ENCODE results near the gene RNU7-1. TPM values are rescaled to one million over a fixed set of nuclear protein-coding genes. Genes with fewer than 3 reads are reported as not detected.

RNU7-1 gene
- total and polyA plus RNA-seq, 2 of the 4 experiments (the other 2 are of a cell fraction): not detected

- Histone ChIP-seq H2BK15ac (ENCODE audit: low read depth, low read length) (no peak overlapping the region), H3K14ac (replicated peaks; ENCODE audit: low read depth, low read length) (no peak overlapping the region), H3K4me3 (ENCODE audit: insufficient read depth, low read depth, low read length) (no peak overlapping the region), H4K20me1 (ENCODE audit: insufficient read depth, low read length) (no peaks in the 10 kb centered on the region), H3K9me3 (ENCODE audit: control insufficient read depth, insufficient read depth, low read length) (no peaks in the 10 kb centered on the region), H4K5ac (ENCODE audit: low read depth, low read length) (no peak overlapping the region), H3K4me1 (ENCODE audit: control insufficient read depth, insufficient read depth, low read length) (no peaks in the 10 kb centered on the region), H4K8ac (ENCODE audit: low read depth in 2 of 2, low read length in 2 of 2) (no peak overlapping the region), H3K56ac (ENCODE audit: extremely low read depth, insufficient read depth, low read length) (no peak overlapping the region), H3K4ac (ENCODE audit: low read depth, low read length) (no peak overlapping the region), H2BK20ac (ENCODE audit: low read depth, low read length) (no peak overlapping the region), H3K23ac (ENCODE audit: low read depth, low read length) (no peak overlapping the region), H3K27ac (ENCODE audit: insufficient read depth, low read length) (no peak overlapping the region), H3K27me3 (ENCODE audit: control insufficient read depth, insufficient read depth, low read length) (no peaks in the 10 kb centered on the region), H3K9ac (ENCODE audit: low read depth, low read length) (no peak overlapping the region), H4K91ac (ENCODE audit: insufficient read depth, low read depth, low read length) (no peak overlapping the region), H3K36me3 (ENCODE audit: control insufficient read depth, insufficient read depth, low read length) (peaks cover 69% of the 10 kb centered on the region), H3K4me2 (ENCODE audit: low read depth, low read length) (no peak overlapping the region), H3K9me1 (ENCODE audit: insufficient read depth, low read length) (peaks cover 3% of the 10 kb centered on the region; the same call in 1 of the 2 replicates), H2BK120ac (ENCODE audit: low read depth, low read length) (no peak overlapping the region), H2AK5ac (ENCODE audit: low read depth, low read length) (no peak overlapping the region), H2BK5ac (ENCODE audit: low read depth, low read length, poor library complexity, severe bottlenecking) (no peak overlapping the region), H2AK9ac (replicated peaks; ENCODE audit: low read depth, low read length, poor library complexity) (no peak overlapping the region), H3K79me1 (ENCODE audit: low read depth in 1 of 2, low read length in 2 of 2) (peaks cover 10 to 21% of the 10 kb centered on the region in 2 experiments), H2AFZ (replicated peaks; ENCODE audit: low read length, poor library complexity) (no peak overlapping the region), H3K18ac (ENCODE audit: low read depth, low read length) (no peak overlapping the region)
- WGBS, 2 experiments (ENCODE audit: extremely low coverage in 2 of 2, insufficient read length in 1 of 2): 85% methylated on average over 2 of the region's 6 CpGs; no CpG with 5 or more reads in 1 of the 2 experiments
- intact Hi-C loops (cut with micrococcal nuclease): no loop called here
- DNase-seq: no peak
- ChIA-PET CTCF (no interaction called here), POLR2A (ENCODE audit: unreplicated experiment) (no interaction called here)
- BruUV-seq (replicated peaks): no TSS peak
- dilution Hi-C loops (cut with HindIII; ENCODE audit: low sequenced_read_pairs, unreplicated experiment): no loop called here
- TF ChIP-seq MXI1 (IDR thresholded peaks at IDR 0.05; ENCODE audit: borderline replicate concordance, low read depth, low read length) (no peak), USF2 (IDR thresholded peaks at IDR 0.05; ENCODE audit: low read depth, low read length) (no peak)
- in situ Hi-C loops (cut with MboI; ENCODE audit: low sequenced_read_pairs): no loop called here
- ATAC-seq (ENCODE audit: low read depth): no peak
Measured at GRCh38 chr12:6978188-6978587, 34.6 kb downstream of the RNU7-1 start.

All from IMR-90 (cell line).